Loucy (cell line): ENCODE measurements around the gene TICAM1.

Source experiments
- EZH2phosphoT487 ChIP-seq: fragments of 200-600 bp; IDR thresholded peaks from 2 replicates; pipeline ENCODE4 v1.6.1; 2018; ENCODE audit warnings: antibody characterized with exemption, mild to moderate bottlenecking, moderate library complexity, borderline replicate concordance
- TF ChIP-seq, protein P1 (sequence below): fragments of 200-600 bp; sonication (generic); conservative IDR thresholded peaks from 2 replicates; pipeline ENCODE4 v1.5.1; 2014; ENCODE audit warnings: mild to moderate bottlenecking, antibody characterized with exemption, low read length

DNA sequence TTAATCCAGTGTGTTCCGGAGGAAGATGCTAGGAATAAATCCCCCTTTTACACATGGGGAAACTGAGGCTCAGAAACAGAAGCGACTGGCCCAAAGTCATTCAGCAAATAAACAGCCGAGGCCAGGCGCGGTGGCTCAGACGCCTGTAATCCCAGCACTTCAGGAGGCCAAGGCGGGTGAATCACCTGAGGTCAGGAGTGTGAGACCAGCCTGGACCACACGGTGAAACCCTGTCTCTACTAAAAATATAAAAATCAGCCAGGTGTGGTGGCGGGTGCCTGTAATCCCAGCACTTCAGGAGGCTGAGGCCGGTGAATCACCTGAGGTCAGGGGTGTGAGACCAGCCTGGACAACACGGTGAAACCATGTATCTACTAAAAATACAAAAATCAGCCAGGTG lies 47.5 kb upstream of the TICAM1 start:
- TF ChIP-seq, protein P1, sequence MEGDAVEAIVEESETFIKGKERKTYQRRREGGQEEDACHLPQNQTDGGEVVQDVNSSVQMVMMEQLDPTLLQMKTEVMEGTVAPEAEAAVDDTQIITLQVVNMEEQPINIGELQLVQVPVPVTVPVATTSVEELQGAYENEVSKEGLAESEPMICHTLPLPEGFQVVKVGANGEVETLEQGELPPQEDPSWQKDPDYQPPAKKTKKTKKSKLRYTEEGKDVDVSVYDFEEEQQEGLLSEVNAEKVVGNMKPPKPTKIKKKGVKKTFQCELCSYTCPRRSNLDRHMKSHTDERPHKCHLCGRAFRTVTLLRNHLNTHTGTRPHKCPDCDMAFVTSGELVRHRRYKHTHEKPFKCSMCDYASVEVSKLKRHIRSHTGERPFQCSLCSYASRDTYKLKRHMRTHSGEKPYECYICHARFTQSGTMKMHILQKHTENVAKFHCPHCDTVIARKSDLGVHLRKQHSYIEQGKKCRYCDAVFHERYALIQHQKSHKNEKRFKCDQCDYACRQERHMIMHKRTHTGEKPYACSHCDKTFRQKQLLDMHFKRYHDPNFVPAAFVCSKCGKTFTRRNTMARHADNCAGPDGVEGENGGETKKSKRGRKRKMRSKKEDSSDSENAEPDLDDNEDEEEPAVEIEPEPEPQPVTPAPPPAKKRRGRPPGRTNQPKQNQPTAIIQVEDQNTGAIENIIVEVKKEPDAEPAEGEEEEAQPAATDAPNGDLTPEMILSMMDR: no peak
- TF ChIP-seq EZH2phosphoT487: no peak
